ENCODE results near the gene DDC.

DNA sequence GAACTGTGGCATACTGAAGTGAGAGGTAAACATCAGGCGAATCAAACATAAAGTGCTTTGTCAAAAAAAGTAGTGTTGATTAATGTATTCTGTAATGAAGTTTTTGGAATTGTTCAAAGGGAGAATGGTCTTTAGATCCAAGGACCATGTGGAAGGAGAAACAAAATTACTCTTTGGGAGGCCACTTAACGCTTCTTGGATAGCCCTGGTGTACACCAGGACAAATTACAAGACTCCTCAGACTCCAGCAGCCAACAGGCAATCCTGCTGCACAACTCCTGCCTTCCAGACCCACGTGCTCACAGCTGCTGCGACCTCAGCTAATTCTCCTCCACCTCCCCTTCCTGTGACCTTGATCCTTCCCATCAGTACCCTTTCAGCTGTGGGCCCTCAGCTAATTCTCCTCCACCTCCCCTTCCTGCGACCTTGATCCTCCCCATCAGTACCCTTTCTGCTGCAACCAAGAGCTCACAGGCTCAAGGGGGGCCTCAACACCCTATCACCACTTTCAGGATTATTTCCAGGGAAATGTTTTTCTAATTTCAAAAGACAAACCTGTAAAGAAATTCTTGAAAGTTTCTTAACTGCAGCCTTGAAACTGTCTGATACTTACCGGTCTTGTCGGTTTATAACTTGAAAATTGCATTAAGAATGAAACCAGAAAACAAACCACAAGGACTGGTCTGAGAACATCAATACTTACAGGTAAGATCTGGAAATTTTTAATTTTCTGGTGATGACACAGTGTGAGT is 29.7 kb upstream of the DDC start:
- TF ChIP-seq, protein P1, sequence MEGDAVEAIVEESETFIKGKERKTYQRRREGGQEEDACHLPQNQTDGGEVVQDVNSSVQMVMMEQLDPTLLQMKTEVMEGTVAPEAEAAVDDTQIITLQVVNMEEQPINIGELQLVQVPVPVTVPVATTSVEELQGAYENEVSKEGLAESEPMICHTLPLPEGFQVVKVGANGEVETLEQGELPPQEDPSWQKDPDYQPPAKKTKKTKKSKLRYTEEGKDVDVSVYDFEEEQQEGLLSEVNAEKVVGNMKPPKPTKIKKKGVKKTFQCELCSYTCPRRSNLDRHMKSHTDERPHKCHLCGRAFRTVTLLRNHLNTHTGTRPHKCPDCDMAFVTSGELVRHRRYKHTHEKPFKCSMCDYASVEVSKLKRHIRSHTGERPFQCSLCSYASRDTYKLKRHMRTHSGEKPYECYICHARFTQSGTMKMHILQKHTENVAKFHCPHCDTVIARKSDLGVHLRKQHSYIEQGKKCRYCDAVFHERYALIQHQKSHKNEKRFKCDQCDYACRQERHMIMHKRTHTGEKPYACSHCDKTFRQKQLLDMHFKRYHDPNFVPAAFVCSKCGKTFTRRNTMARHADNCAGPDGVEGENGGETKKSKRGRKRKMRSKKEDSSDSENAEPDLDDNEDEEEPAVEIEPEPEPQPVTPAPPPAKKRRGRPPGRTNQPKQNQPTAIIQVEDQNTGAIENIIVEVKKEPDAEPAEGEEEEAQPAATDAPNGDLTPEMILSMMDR (optimal IDR thresholded peaks at IDR 0.05 in 1 of 3, IDR thresholded peaks at IDR 0.05 in 1 of 3, conservative IDR thresholded peaks at IDR 0.05 in 1 of 3; ENCODE audit: extremely low read depth in 1 of 3, insufficient read depth in 2 of 3, low read length in 3 of 3), result no peak
- TF ChIP-seq EZH2 (IDR thresholded peaks at IDR 0.05; ENCODE audit: low read length), result no peak

All from keratinocyte (primary cell).